DMS53 treated with DMSO at 0.1 percent for 48 hours (cell line): Measurements from ENCODE around the gene PACSIN1.

ENCODE experiments used
- DNase-seq: peaks from one replicate; lab custom pipeline; 2025; ENCODE audit not compliant: unreplicated experiment; lab: John Stamatoyannopoulos, UW

Gene PACSIN1

GRCh38 chr6:34543421-34543820 lies 77.5 kb downstream of the PACSIN1 start:
- no peak for DNase-seq

- DNase-seq: no peak
Measured at GRCh38 chr6:34544052-34544604, 78.3 kb downstream of the PACSIN1 start.

- no peak for DNase-seq
Measured at GRCh38 chr6:34544776-34545471, 79.0 kb downstream of the PACSIN1 start.

GRCh38 chr6:34546551-34547321 lies 80.9 kb downstream of the PACSIN1 start:
- DNase-seq: peak; percentile 28

GRCh38 chr6:34547701-34548644 lies 82.1 kb downstream of the PACSIN1 start:
- DNase-seq: no peak

GRCh38 chr6:34549026-34549803 lies 83.3 kb downstream of the PACSIN1 start:
- no peak for DNase-seq

GRCh38 chr6:34549804-34550202 lies 83.9 kb downstream of the PACSIN1 start:
- DNase-seq: no peak

GRCh38 chr6:34551720-34552119 lies 85.8 kb downstream of the PACSIN1 start:
- no peak for DNase-seq

- DNase-seq: no peak
Measured at GRCh38 chr6:34552620-34553019, 86.7 kb downstream of the PACSIN1 start.

- no peak for DNase-seq
Measured at GRCh38 chr6:34553146-34553545, 87.3 kb downstream of the PACSIN1 start.

- no peak for DNase-seq
Measured at GRCh38 chr6:34553750-34554149, 87.9 kb downstream of the PACSIN1 start.

- DNase-seq: no peak
Measured at GRCh38 chr6:34554291-34555006, 88.6 kb downstream of the PACSIN1 start.

- no peak for DNase-seq
Measured at GRCh38 chr6:34555007-34555322, 89.1 kb downstream of the PACSIN1 start.

GRCh38 chr6:34555328-34555727 lies 89.5 kb downstream of the PACSIN1 start:
- DNase-seq: no peak

- peak; percentile 35 for DNase-seq
Measured at GRCh38 chr6:34556031-34556471, 90.2 kb downstream of the PACSIN1 start, which contains the start of gene SPDEF. Gene SPDEF (minus strand): TSS chr6:34556329. CDS start chr6:34544455, 11,874 bp downstream.

GRCh38 chr6:34556493-34556892 lies 90.6 kb downstream of the PACSIN1 start:
- DNase-seq: no peak

- no peak for DNase-seq
Measured at GRCh38 chr6:34557228-34557627, 91.4 kb downstream of the PACSIN1 start.

- DNase-seq: no peak
Measured at GRCh38 chr6:34558172-34558714, 92.4 kb downstream of the PACSIN1 start.

GRCh38 chr6:34559651-34560365 lies 93.9 kb downstream of the PACSIN1 start:
- no peak for DNase-seq
